Measurements from ENCODE around the gene VARS1.
"Not testable (repeated sequence)": the region's sequence is repeated elsewhere in the genome, so short reads cannot be mapped to it uniquely, and the experiment has no call there.

The VARS1 gene

DNA sequence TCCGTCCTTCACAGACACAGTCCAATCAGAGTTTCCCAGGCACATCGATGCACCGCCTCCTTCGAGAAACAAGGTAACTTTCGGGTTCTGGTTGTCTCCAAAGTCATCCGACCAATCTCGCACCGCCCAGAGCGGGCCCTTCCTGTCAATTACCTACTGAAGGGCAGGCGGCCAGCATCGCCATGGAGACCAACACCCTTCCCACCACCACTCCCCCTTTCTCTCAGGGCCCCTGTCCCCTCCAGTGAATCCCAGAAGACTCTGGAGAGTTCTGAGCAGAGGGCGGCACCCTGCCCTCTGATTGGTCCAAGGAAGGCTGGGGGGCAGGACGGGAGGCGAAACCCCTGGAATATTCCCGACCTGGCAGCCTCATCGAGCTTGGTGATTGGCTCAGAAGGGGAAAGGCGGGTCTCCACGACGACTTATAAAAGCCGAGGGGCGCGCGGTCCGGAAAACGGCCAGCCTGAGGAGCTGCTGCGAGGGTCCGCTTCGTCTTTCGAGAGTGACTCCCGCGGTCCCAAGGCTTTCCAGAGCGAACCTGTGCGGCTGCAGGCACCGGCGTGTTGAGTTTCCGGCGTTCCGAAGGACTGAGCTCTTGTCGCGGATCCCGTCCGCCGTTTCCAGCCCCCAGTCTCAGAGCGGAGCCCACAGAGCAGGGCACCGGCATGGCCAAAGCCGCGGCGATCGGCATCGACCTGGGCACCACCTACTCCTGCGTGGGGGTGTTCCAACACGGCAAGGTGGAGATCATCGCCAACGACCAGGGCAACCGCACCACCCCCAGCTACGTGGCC is 31.9 kb upstream of the VARS1 start, which contains the start of gene HSPA1B:
Gene HSPA1B (plus strand): TSS at position 453 of the 794 bp plus-strand sequence. CDS start 213 bp downstream, at position 666.
- peak within 1 kb of the TSS; percentile 80 for H3K4me3 ChIP-seq (ENCODE audit: low read length)
- peak within 1 kb of the TSS; percentile 65 for H3K9ac ChIP-seq (ENCODE audit: low read length)
- H2AFZ ChIP-seq (ENCODE audit: low read length): peak within 1 kb of the TSS; percentile 62
- peak within 1 kb of the TSS; percentile 96 for H3K4me2 ChIP-seq (ENCODE audit: low read depth, low read length)
- no peaks in the 10 kb centered on the region for H3K9me2 ChIP-seq (replicated peaks; ENCODE audit: insufficient read depth, low read length)
- no peaks in the 10 kb centered on the region for H3K36me3 ChIP-seq (replicated peaks; ENCODE audit: insufficient read depth, low read length)
- peaks cover 35% of the 10 kb centered on the region for H3K79me2 ChIP-seq (ENCODE audit: low read length)
- peak within 1 kb of the TSS; percentile 82 for H3K27ac ChIP-seq (ENCODE audit: low read length)
- no peaks in the 10 kb centered on the region for H3K9me3 ChIP-seq (replicated peaks; ENCODE audit: insufficient read depth, low read length)
- H3K27me3 ChIP-seq (replicated peaks; ENCODE audit: insufficient read depth, low read length): no peaks in the 10 kb centered on the region
- no peaks in the 10 kb centered on the region; the same call in 1 of the 2 replicates for H4K20me1 ChIP-seq (ENCODE audit: insufficient read depth, low read length)
- peaks cover 40% of the 10 kb centered on the region for H3F3A ChIP-seq (ENCODE audit: insufficient read depth, low read length)
- peaks cover 15% of the 10 kb centered on the region; the same call in 1 of the 2 replicates for H3K4me1 ChIP-seq (ENCODE audit: low read length)
- TF ChIP-seq, protein P1, sequence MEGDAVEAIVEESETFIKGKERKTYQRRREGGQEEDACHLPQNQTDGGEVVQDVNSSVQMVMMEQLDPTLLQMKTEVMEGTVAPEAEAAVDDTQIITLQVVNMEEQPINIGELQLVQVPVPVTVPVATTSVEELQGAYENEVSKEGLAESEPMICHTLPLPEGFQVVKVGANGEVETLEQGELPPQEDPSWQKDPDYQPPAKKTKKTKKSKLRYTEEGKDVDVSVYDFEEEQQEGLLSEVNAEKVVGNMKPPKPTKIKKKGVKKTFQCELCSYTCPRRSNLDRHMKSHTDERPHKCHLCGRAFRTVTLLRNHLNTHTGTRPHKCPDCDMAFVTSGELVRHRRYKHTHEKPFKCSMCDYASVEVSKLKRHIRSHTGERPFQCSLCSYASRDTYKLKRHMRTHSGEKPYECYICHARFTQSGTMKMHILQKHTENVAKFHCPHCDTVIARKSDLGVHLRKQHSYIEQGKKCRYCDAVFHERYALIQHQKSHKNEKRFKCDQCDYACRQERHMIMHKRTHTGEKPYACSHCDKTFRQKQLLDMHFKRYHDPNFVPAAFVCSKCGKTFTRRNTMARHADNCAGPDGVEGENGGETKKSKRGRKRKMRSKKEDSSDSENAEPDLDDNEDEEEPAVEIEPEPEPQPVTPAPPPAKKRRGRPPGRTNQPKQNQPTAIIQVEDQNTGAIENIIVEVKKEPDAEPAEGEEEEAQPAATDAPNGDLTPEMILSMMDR (IDR thresholded peaks at IDR 0.05; ENCODE audit: low read length): no peak
- no peak for TF ChIP-seq EZH2 (optimal IDR thresholded peaks at IDR 0.05; ENCODE audit: low read depth, low read length)
- TF ChIP-seq EZH2phosphoT487 (IDR thresholded peaks at IDR 0.05; ENCODE audit: low read length): no peak
- peak; percentile 99 for DNase-seq

DNA sequence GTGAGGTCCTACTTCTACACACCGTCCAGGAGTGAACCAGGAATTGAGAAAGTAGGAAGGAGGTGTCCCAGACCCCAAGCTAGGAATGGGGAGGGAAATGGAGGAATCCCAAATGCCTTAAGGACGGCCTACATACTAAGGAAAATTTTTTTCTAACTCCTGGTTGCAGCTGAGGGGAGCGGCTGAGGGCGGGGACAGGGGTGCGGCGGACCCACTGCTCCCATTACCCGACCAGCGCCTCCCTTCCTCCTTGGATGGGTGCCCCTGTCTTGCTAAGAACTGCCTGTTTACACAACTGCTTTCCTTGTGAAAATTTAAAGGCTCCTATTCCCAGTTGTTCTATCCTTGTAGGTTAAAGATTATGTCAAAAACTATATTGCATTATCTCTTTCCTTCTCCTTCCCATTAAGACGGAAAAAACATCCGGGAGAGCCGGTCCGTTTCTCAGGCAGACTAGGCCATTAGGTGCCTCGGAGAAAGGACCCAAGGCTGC is 31.3 kb upstream of the VARS1 start:
- Histone ChIP-seq H3K27me3 (replicated peaks; ENCODE audit: insufficient read depth, low read length) (no peaks in the 10 kb centered on the region), H4K20me1 (ENCODE audit: insufficient read depth, low read length) (no peaks in the 10 kb centered on the region; the same call in 1 of the 2 replicates), H3K9me3 (replicated peaks; ENCODE audit: insufficient read depth, low read length) (no peaks in the 10 kb centered on the region), H3F3A (ENCODE audit: insufficient read depth, low read length) (peaks cover 40% of the 10 kb centered on the region), H3K36me3 (replicated peaks; ENCODE audit: insufficient read depth, low read length) (no peaks in the 10 kb centered on the region), H2AFZ (ENCODE audit: low read length) (peak overlapping the region; percentile 62), H3K9ac (ENCODE audit: low read length) (peak overlapping the region; percentile 65), H3K4me3 (ENCODE audit: low read length) (peak overlapping the region; percentile 67), H3K4me2 (ENCODE audit: low read depth, low read length) (peak overlapping the region; percentile 96), H3K4me1 (ENCODE audit: low read length) (peaks cover 15% of the 10 kb centered on the region; the same call in 1 of the 2 replicates), H3K9me2 (replicated peaks; ENCODE audit: insufficient read depth, low read length) (no peaks in the 10 kb centered on the region), H3K79me2 (ENCODE audit: low read length) (peaks cover 35% of the 10 kb centered on the region), H3K27ac (ENCODE audit: low read length) (peak overlapping the region; percentile 82)
- TF ChIP-seq, protein P1 (IDR thresholded peaks at IDR 0.05; ENCODE audit: low read length): no peak
- TF ChIP-seq EZH2 (optimal IDR thresholded peaks at IDR 0.05; ENCODE audit: low read depth, low read length) (no peak), EZH2phosphoT487 (IDR thresholded peaks at IDR 0.05; ENCODE audit: low read length) (no peak)
- DNase-seq: no peak

DNA sequence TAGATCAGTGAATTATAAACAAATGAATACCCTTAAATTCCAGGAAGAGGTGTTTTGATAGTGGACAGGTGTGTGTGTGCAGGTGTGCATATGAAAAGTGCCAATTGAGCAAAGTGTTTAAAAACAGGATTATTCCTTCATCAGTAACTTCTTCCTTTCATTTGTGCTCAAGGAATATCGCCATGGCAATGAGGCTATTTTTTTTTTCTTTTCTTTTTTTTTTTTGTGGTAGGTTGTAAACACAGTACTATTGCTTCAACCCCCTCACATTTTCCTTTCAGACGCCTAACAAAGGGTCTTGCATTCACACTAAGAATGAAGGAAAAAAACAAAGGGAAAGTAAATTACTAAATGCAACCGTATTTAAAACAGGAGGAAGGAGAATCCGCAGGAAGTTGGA is 30.0 kb upstream of the VARS1 start:
- no peak overlapping the region for H3K4me2 ChIP-seq (ENCODE audit: low read depth, low read length)
- H3K27ac ChIP-seq (ENCODE audit: low read length): no peak overlapping the region

DNA sequence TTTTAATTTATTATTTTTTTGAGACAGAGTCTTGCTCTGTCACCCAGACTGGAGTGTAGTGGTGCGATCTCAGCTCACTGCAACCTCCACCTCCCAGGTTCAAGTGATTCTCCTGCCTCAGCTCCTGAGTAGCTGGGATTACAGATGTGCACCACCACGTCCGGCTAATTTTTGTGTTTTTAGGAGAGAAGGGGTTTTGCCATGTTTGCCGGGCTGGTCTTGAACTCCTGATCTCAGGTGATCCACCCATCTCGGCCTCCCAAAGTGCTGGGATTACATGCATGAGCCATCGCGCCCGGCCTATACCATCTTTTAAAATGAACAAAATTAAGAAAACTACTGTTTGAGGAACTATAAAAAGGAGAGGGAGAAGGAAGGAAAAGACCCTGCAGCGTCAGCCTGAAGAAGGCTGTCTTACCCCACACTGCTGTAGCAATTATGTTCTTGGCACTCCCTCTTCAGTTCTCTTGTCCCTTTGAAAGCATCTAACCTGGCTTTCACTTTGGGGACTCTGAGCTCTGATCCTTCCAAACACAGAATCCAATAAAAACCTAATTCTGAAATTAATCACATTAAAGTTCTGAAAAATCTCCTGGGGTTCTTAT is 28.1 kb upstream of the VARS1 start:
- H3K9ac ChIP-seq (ENCODE audit: low read length); H3K36me3 ChIP-seq (replicated peaks; ENCODE audit: insufficient read depth, low read length); H3K9me2 ChIP-seq (replicated peaks; ENCODE audit: insufficient read depth, low read length); H2AFZ ChIP-seq (ENCODE audit: low read length); H3K27ac ChIP-seq (ENCODE audit: low read length); H3K27me3 ChIP-seq (replicated peaks; ENCODE audit: insufficient read depth, low read length); H3K4me2 ChIP-seq (ENCODE audit: low read depth, low read length); DNase-seq; H3K9me3 ChIP-seq (replicated peaks; ENCODE audit: insufficient read depth, low read length); H3K4me3 ChIP-seq (ENCODE audit: low read length); H4K20me1 ChIP-seq (ENCODE audit: insufficient read depth, low read length): not testable (repeated sequence)
- peaks cover 19% of the 10 kb centered on the region; the same call in 1 of the 2 replicates for H3K4me1 ChIP-seq (ENCODE audit: low read length)
- H3K79me2 ChIP-seq (ENCODE audit: low read length): peaks cover 11% of the 10 kb centered on the region
- H3F3A ChIP-seq (ENCODE audit: insufficient read depth, low read length): peaks cover 25% of the 10 kb centered on the region

More for the DNA sequence above, 30.0 kb upstream of the VARS1 start:
- H3K4me1 ChIP-seq (ENCODE audit: low read length): peaks cover 19% of the 10 kb centered on the region; the same call in 1 of the 2 replicates
- TF ChIP-seq EZH2 (optimal IDR thresholded peaks at IDR 0.05; ENCODE audit: low read depth, low read length) (no peak), EZH2phosphoT487 (IDR thresholded peaks at IDR 0.05; ENCODE audit: low read length) (no peak)
- TF ChIP-seq, protein P1 (IDR thresholded peaks at IDR 0.05; ENCODE audit: low read length): no peak
- H3K4me3 ChIP-seq (ENCODE audit: low read length): no peak overlapping the region
- H3F3A ChIP-seq (ENCODE audit: insufficient read depth, low read length): peaks cover 34% of the 10 kb centered on the region
- no peak overlapping the region for H3K9ac ChIP-seq (ENCODE audit: low read length)
- H3K9me2 ChIP-seq (replicated peaks; ENCODE audit: insufficient read depth, low read length): no peaks in the 10 kb centered on the region
- no peaks in the 10 kb centered on the region for H3K36me3 ChIP-seq (replicated peaks; ENCODE audit: insufficient read depth, low read length)
- no peaks in the 10 kb centered on the region for H3K27me3 ChIP-seq (replicated peaks; ENCODE audit: insufficient read depth, low read length)
- H3K79me2 ChIP-seq (ENCODE audit: low read length): peaks cover 22% of the 10 kb centered on the region
- no peak for DNase-seq
- H2AFZ ChIP-seq (ENCODE audit: low read length): no peak overlapping the region
- no peaks in the 10 kb centered on the region for H3K9me3 ChIP-seq (replicated peaks; ENCODE audit: insufficient read depth, low read length)
- no peaks in the 10 kb centered on the region; the same call in 1 of the 2 replicates for H4K20me1 ChIP-seq (ENCODE audit: insufficient read depth, low read length)

Data from MM.1S (cell line).